Measurements from ENCODE around the gene KRTAP4-9.
"Not testable (repeated sequence)": the region's sequence is repeated elsewhere in the genome, so short reads cannot be mapped to it uniquely, and the experiment has no call there.

Gene KRTAP4-9

DNA sequence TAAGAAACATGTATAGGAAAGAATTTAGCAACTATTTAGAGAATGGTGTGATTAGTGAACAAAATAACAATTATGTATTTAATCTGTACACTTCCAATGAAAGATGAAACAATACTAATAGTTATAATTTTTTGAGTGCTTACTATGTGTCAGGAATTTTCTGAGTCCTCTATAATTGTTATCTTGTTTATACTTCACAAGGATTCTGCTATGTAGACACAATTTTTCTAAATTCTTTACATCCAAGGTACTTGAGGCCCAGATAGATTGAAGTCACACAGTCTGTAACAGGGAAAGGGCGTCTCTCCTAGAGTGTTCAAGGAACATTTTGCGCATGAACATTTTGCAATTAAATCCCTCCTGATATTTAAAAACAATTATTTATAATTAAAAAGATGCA, 19.9 kb downstream of the KRTAP4-9 start:
- no peak for DNase-seq (ENCODE audit: low read depth)
- TF ChIP-seq, protein P1, sequence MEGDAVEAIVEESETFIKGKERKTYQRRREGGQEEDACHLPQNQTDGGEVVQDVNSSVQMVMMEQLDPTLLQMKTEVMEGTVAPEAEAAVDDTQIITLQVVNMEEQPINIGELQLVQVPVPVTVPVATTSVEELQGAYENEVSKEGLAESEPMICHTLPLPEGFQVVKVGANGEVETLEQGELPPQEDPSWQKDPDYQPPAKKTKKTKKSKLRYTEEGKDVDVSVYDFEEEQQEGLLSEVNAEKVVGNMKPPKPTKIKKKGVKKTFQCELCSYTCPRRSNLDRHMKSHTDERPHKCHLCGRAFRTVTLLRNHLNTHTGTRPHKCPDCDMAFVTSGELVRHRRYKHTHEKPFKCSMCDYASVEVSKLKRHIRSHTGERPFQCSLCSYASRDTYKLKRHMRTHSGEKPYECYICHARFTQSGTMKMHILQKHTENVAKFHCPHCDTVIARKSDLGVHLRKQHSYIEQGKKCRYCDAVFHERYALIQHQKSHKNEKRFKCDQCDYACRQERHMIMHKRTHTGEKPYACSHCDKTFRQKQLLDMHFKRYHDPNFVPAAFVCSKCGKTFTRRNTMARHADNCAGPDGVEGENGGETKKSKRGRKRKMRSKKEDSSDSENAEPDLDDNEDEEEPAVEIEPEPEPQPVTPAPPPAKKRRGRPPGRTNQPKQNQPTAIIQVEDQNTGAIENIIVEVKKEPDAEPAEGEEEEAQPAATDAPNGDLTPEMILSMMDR (IDR thresholded peaks at IDR 0.05; ENCODE audit: control insufficient read depth, insufficient read depth, low read depth, low read length, missing control alignments), result no peak
- no peak overlapping the region for H3K4me3 ChIP-seq (ENCODE audit: control insufficient read depth, low read depth, low read length)

DNA sequence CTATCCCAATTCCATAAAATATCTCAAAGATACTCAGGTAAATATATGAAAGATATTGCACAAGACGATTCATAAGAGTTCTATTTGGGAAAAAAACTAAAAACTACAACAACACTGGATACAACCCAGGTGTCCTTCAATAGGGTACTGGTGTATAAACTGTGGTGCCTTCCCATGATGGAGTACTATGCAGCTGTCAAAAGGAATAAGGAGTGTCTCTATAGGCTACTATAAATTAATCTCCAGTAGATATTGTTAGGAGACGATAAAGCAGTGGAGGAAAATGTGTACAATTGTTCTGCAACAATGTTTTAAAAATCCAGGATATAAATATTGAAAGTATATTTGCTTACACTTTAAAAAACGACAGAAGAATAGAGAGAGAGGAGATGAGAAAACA, 21.2 kb downstream of the KRTAP4-9 start:
- DNase-seq (ENCODE audit: low read depth), result no peak
- no peak overlapping the region for H3K4me3 ChIP-seq (ENCODE audit: control insufficient read depth, low read depth, low read length)
- TF ChIP-seq, protein P1 (IDR thresholded peaks at IDR 0.05; ENCODE audit: control insufficient read depth, insufficient read depth, low read depth, low read length, missing control alignments), result no peak

DNA sequence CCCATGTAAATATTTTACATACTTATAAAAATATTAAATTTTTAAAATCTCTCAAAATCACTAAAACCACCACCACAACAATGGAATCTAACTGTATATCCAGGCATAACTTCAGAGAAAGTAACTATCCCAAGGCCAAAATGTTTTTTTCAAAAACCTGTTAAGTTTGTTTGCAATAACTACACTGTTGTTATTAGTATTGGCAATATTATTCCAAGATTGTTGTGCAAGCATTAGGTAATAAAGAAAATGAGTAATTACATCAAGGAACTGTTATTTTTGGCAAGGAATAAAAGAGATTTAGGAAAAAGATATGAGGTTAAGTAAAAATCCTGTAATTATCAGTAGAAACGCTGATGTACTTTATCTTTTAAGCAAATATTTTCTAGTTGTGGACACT, 22.2 kb downstream of the KRTAP4-9 start:
- no peak for DNase-seq (ENCODE audit: low read depth)
- TF ChIP-seq, protein P1 (IDR thresholded peaks at IDR 0.05; ENCODE audit: control insufficient read depth, insufficient read depth, low read depth, low read length, missing control alignments), result no peak
- H3K4me3 ChIP-seq (ENCODE audit: control insufficient read depth, low read depth, low read length), result no peak overlapping the region

DNA sequence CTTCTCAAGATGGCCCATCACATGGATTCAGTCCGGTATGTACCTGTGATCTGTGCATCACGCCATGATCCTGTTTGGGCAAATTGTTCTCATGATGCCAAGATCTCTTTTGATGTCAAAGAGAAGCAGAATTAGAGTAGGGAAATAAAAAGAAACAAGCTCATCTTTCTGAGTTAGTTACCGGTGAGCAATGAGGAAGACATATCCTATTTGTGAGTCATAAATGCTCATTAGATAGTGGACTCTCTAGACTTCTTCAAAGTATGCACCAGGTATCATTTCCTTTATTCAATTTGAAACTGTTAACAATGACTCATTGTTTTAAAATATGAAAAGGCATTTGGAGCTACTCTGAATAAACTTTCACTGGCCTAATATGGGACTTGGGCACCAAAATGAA, 26.8 kb downstream of the KRTAP4-9 start:
- no peak for DNase-seq (ENCODE audit: low read depth)
- no peak overlapping the region for H3K4me3 ChIP-seq (ENCODE audit: control insufficient read depth, low read depth, low read length)
- TF ChIP-seq, protein P1 (IDR thresholded peaks at IDR 0.05; ENCODE audit: control insufficient read depth, insufficient read depth, low read depth, low read length, missing control alignments), result no peak

DNA sequence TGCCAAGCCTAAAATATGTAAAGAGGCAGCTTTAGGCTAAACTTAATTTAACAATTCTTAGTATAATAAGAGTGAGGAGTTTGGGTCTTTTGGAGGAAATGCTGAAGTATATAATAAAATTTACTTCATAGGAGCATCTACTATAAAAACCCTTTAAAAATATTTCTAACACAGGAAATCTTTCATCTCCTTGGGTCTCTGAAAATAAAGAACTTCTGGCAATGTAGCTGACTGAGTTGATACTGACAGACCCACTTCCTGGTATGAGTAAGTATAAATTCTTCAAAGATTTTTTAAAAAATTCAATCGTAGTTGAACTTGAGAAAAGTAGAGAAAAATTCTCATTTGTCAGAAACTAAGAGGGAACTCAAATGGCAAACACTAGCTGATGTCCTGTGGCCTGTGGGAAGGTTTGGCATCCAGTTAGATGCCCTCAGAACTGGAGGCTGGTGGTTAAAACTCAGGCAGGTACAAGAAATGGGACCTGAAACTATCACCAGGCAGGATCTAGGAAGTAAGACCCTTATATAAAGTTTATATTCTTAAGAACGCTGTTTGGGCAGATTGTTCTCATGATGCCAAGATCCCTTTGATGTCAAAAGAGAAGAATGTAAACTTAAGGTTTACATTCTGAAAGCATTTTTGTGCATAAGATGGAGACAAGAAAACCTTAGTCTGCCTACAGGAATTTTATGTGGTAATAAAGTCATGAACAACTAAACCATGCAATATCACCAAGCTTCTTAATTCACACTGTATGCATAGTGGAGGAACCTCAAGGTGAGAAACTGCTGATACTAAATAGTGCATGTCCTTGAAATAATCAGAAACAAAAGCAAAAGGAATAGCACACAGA, 28.9 kb downstream of the KRTAP4-9 start:
- no peak for DNase-seq (ENCODE audit: low read depth)
- no peak overlapping the region for H3K4me3 ChIP-seq (ENCODE audit: control insufficient read depth, low read depth, low read length)
- TF ChIP-seq, protein P1 (IDR thresholded peaks at IDR 0.05; ENCODE audit: control insufficient read depth, insufficient read depth, low read depth, low read length, missing control alignments), result no peak

DNA sequence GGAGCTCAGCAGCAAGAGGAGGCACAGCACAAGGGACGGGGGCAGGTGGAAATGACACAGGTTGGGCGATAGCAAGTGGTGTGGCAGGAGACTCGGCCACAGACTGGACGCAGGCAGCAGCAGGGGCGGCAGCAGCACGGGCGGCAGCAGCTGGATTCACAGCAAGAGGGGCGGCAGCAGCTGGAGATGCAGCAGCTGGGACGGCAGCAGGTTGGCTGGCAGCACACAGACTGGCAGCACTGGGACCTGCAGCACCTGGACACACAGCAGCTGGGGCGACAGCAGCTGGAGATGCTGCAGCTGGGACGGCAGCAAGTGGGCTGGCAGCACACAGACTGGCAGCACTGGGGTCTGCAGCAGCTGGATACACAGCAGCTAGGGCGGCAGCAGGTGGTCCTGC, 34.7 kb downstream of the KRTAP4-9 start:
- not testable (repeated sequence) for H3K4me3 ChIP-seq (ENCODE audit: control insufficient read depth, low read depth, low read length); DNase-seq (ENCODE audit: low read depth)

DNA sequence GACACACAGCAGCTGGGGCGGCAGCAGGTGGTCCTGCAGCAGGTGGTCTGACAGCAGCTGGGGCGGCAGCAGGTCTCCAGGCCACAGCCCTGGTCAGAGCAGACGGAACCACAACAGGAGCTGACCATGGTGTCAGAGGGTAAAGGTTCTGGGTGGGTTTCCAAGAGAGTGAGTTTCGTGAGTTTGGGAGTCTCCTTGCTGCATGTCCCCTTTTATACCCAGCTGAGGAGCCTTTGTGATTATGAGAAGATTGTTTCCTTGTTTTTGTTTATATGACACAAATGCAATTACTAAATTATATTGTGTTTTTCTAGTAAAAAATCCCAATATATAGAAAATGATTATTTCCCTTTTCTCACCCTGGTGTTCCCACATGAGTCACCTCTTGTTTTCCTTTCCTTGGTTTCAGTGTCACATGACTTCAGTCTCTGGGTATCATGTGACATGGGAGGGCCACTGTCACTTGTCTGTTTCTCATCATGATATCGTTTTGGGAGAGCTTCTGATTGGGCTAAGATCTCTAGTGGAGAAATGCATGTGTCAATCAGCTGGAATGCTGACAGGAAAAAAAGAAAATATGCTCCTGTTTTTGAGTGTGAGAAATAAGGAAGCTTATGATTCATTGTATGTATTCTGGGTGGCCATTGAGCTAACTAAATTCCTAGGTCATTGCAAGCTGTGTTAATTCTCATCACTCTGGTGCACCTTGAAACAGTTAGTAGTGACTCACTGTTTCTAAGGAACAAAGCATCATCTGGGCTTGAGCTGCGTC, 35.4 kb downstream of the KRTAP4-9 start, which contains the start of gene KRTAP4-6:
Gene KRTAP4-6, minus strand, starts transcription at position 185 of the 772 bp plus-strand sequence. Its CDS starts 57 bp downstream, at position 128.
- no peak within 1 kb of the TSS for H3K4me3 ChIP-seq (ENCODE audit: control insufficient read depth, low read depth, low read length)
- TF ChIP-seq, protein P1 (IDR thresholded peaks at IDR 0.05; ENCODE audit: control insufficient read depth, insufficient read depth, low read depth, low read length, missing control alignments), result no peak
- DNase-seq (ENCODE audit: low read depth), result peak; percentile 82
